SK-N-SH treated with all-trans-retinoic acid at 6 μM for 48 hours (cell line): ENCODE results near the gene EEIG1.

Experiments used
- ARNTL ChIP-seq: fragments of 450-650 bp; formaldehyde crosslinking; IDR thresholded peaks from 2 replicates; pipeline ENCODE4 v1.5.0; 2020; ENCODE audit warnings: low read depth, mild to moderate bottlenecking, moderate library complexity, borderline replicate concordance
- CREB5 ChIP-seq: fragments of 250-450 bp; sonication (Bioruptor Pico); IDR thresholded peaks from 2 replicates; pipeline ENCODE4 v1.5.1; 2020; ENCODE audit warnings: low read depth, mild to moderate bottlenecking, moderate library complexity
- CSDC2 ChIP-seq: fragments of 250-450 bp; sonication (Bioruptor Pico); IDR thresholded peaks from 2 replicates; pipeline ENCODE4 v1.5.0; 2020; ENCODE audit warnings: mild to moderate bottlenecking, moderate library complexity
- TOX ChIP-seq: fragments of 250-450 bp; sonication (Bioruptor Pico); IDR thresholded peaks from 2 replicates; pipeline ENCODE4 v1.8.0; 2021; ENCODE audit warnings: mild to moderate bottlenecking, moderate library complexity, borderline replicate concordance
- ZC3H10 ChIP-seq: fragments of 250-450 bp; sonication (Bioruptor Pico); IDR thresholded peaks from 2 replicates; pipeline ENCODE4 v1.5.1; 2021; ENCODE audit warnings: mild to moderate bottlenecking, moderate library complexity
- ZFP30 ChIP-seq: fragments of 450-650 bp; formaldehyde crosslinking; IDR thresholded peaks from 2 replicates; pipeline ENCODE4 v1.5.0; 2022; ENCODE audit warnings: mild to moderate bottlenecking, moderate library complexity
- ZNF70 ChIP-seq: fragments of 450-650 bp; formaldehyde crosslinking; IDR thresholded peaks from 2 replicates; pipeline ENCODE4 v1.5.0; 2020; ENCODE audit warnings: mild to moderate bottlenecking, moderate library complexity
- TF ChIP-seq, protein P1 (sequence below): fragments of 250-450 bp; sonication (Bioruptor Pico); IDR thresholded peaks from 2 replicates; pipeline ENCODE4 v1.8.0; 2020; ENCODE audit warnings: mild to moderate bottlenecking, moderate library complexity, borderline replicate concordance

GRCh38 chr9:128002959-128003358 lies 22.2 kb upstream of the EEIG1 start:
- TF ChIP-seq, protein P1, sequence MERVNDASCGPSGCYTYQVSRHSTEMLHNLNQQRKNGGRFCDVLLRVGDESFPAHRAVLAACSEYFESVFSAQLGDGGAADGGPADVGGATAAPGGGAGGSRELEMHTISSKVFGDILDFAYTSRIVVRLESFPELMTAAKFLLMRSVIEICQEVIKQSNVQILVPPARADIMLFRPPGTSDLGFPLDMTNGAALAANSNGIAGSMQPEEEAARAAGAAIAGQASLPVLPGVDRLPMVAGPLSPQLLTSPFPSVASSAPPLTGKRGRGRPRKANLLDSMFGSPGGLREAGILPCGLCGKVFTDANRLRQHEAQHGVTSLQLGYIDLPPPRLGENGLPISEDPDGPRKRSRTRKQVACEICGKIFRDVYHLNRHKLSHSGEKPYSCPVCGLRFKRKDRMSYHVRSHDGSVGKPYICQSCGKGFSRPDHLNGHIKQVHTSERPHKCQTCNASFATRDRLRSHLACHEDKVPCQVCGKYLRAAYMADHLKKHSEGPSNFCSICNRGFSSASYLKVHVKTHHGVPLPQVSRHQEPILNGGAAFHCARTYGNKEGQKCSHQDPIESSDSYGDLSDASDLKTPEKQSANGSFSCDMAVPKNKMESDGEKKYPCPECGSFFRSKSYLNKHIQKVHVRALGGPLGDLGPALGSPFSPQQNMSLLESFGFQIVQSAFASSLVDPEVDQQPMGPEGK (CRISPR knock-in tag), result no peak
- no peak for TF ChIP-seq CSDC2 (CRISPR knock-in tag)
- no peak for TF ChIP-seq ZFP30
- TF ChIP-seq ZNF70 (CRISPR knock-in tag), result no peak
- no peak for TF ChIP-seq CREB5
- TF ChIP-seq ARNTL (CRISPR knock-in tag), result no peak
- TF ChIP-seq ZC3H10, result no peak
- no peak for TF ChIP-seq TOX
